GM19397 (cell line): ENCODE measurements around the gene WWOX.

Experiments
- ATAC-seq: cut with Tn5 transposase; IDR thresholded peaks from one replicate; pipeline ENCODE4 v1.9.1; 2021; ENCODE audit warnings: mild to moderate bottlenecking, moderate library complexity; ENCODE audit not compliant: unreplicated experiment

WWOX gene

DNA sequence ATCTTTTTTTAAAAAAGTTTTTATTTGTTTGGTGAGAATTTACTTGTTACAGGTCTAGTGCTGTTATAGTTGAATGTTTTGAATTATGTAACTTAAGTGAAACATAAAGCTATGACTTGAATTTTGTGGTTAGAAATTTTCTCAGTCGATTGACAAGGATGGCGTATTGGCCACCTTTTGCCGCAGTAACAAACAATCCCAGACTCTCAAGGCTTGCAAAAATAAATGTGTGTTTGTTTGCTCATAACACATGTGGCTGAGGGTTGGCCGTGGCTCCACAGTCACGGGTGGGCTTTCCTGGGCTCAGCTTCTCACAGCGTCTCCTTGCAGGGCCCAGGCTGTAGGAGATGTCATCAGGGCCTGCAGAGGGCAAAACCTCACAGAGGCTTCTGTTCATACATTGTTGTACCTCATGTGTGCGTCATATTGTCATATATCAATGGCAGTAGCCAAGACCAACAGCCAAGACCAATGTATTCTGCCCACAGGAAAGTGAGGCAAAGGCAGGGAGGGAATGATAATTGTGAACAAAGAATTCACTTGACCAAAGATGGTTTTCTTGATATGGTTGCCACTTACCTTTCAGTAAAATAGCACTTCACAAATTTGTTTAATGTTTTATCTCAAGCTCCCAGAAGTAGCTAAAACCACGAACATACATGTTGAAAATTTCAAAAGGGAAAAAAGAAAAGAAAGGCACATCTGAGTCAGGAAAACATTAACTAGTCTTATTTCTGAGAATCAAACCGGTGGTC lies 93.5 kb downstream of the WWOX start:
- ATAC-seq, result no peak

- ATAC-seq, result no peak
These were observed 95.5 kb downstream of the WWOX start for GRCh38 chr16:78194948-78195347.

DNA sequence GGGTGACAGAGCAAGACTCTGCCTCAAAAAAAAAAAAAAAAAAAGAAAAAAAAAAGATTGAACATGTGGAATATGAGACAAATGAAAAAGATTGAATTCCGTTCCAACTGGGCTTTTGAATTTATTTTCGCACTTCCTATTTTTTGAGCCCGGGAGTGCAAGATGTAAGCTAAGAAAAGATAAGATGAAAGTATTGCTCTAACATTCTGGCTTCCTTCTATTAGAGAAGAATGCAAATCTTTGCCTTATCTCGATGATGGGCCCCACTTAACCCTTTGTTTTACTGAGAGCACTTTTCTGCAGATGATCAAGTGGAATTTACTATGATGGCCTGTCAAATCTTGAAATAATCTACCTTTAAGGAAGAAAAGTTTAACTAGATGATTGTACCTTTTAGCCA lies 96.3 kb downstream of the WWOX start:
- no peak for ATAC-seq

DNA sequence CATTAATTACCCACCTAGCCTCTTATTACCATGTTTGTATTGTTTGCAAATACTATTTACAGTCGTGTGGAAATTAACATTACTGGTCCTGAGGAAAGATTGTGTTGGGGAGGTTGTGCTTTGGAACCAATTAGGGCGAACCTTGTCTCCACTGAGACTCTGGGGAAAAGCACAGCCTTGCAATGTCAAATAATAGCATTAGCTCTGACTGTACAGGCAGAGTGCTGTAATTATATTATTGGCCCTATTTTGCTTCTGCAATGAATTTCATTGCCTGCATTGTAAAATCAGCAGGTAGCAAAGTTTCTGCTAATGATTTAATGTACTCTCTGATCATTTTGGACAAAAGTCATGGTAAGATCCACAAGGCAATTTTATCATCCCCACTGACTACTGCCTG lies 97.0 kb downstream of the WWOX start:
- no peak for ATAC-seq

- ATAC-seq, result no peak
These were observed 98.8 kb downstream of the WWOX start for GRCh38 chr16:78198288-78198687.

GRCh38 chr16:78199325-78200022 lies 100.0 kb downstream of the WWOX start:
- no peak for ATAC-seq

GRCh38 chr16:78200023-78200389 lies 100.6 kb downstream of the WWOX start:
- no peak for ATAC-seq

DNA sequence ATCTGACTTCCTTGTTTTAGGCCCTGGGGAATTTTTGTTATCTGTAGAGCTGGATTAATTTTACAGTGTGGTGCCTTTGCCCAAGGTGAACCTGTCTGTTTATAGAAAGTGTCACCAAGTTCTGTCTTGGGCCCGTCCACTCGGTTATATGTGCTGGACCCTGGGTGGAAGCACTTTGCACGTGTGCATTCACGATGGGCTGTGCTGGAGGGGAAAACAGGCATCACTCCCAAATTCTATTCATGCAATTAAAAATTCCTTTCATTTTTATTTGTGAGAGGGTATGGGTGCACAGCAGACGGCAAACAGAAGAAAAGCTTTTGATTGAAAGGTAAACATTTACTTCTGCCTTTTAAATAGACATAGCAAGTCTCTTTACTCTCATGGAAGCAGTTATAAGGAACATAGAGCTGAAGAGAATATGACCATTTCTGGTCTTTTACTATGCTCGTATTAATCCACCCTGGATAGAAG lies 101.2 kb downstream of the WWOX start:
- no peak for ATAC-seq

DNA sequence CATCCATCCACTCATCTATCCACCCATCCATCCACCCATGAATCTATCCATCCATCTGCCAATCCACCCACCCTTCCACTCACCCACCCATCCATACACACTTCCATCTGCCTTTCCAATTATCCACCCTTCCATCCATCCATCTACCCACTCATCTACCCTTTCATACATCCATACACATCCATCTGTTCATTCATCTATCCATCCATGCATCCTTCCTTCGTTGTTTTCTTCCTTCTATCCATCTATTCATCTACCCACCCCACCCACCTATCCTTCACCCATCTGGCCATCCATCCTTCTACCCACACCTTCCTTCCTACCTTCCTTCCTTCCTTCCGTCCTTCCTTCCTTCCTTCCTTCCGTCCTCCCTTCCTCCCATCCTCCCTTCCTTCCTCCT lies 106.1 kb downstream of the WWOX start:
- ATAC-seq, result no peak

DNA sequence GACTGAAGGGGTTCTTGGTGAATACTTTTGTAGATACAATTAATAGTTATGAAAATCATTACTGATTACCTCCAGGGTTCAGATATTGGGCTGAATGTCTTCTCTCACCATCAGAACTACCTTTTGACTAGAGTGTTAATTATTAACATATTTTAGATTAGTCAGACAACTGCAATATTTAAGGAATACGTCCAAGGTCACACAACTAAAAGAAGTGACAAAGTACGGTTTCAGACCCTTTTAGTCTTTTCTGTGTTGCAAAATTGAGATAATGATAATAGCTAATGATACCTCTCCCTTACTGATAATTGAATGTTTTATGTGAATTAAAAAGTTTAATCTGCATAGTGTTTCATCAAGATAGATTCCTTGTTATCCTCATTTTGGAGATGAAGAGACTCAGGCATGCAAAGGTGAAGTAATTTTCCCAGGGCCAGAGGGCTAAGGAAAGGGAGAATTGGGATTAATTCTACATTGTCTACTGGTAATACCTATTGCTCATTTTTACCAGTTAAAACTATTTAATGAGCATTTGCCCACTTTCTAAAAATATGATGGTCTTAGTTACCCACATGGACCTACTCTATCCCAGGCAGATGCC lies 107.3 kb downstream of the WWOX start:
- no peak for ATAC-seq

- ATAC-seq, result no peak
These were observed 110.7 kb downstream of the WWOX start for GRCh38 chr16:78209951-78210661.

DNA sequence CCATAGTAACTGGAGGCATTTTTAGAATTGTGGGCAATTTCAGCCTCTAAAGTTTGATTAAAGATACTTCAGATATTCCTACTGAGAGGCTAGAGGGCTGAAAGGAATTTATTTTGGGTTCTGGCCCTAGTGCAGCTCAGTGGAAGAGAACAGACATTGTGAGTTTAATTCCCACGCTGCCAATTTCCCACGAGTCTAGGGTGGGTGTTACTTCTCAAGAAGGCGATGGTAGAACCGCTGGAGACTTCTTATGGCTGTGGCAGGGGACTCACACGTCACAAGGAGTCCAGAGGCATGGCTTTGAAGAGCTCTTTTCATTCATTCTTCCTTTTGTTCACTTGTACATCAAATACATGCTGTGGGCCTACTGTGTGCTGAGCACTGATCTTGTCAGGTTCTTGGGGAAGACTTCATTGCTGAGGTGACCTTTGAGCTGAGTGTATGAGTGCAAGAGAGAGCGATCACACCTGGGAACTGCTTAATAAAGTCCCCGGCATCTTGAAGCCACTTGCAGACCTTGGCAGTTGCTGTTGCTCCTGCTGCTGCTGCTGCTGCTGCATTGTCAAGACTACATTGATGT lies 111.7 kb downstream of the WWOX start:
- no peak for ATAC-seq

- no peak for ATAC-seq
These were observed 112.5 kb downstream of the WWOX start for GRCh38 chr16:78211946-78212345.

DNA sequence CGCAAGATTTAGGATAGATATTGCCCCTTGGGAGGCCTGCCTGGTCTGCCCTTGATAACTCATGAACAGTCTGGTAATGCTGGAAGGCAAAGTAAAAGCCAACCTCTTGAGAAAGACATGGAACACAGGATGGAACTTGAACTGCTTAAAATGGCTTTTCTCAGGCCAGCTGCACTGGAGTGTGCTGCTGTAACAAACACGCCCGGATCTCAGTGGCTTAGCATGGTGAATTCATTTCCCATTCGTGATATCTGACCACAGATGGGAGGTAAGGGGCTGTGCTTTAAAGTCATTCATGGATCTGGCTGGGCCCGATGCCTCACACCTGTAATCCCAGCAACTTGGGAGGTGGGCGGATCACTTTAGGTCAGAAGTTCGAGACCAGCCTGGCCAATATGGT lies 113.2 kb downstream of the WWOX start:
- no peak for ATAC-seq

DNA sequence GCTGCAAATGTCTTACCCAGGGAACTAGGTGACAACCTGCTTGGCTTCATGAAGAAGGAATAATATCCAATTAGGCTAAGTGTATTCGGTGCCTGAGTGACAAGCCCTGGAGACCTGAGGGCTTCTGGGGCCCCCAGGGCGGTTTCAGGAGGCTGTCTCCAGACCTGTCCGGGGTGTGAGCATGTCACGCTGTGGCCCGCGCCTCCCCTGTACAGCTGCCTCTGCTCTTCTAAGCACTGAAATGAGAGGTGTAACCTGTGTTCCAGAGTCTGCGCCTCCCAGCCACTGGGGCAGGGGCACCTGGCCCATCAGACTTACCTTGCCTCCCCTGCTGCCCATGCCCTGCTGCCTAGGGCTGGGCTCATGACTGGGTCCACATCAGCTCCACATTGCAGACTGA lies 114.3 kb downstream of the WWOX start:
- no peak for ATAC-seq

GRCh38 chr16:78215222-78215621 lies 115.8 kb downstream of the WWOX start:
- no peak for ATAC-seq

- no peak for ATAC-seq
These were observed 116.8 kb downstream of the WWOX start for GRCh38 chr16:78216166-78216745.

GRCh38 chr16:78217276-78217675 lies 117.8 kb downstream of the WWOX start:
- no peak for ATAC-seq

DNA sequence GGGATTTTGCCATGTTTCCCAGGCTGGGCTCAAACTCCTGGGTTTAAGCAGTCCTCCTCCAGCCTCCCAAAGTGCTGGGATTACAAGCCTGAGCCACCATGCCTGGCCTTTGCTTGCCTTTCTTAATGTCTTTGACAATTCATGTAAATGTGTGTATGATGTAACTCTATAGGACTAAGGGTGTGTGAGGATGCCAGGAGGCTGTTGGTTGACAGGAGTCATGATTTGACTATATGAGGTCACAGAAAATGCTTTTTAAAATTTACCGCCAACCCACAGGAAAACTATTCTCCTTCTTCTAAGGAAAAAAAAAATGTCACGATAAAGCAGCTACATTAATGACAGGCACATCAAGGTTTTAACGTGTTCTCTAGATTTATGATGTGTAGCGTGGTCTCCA lies 118.8 kb downstream of the WWOX start:
- no peak for ATAC-seq

- ATAC-seq, result no peak
These were observed 119.6 kb downstream of the WWOX start for GRCh38 chr16:78218856-78219651.
